Stimulated activated CD4-positive, alpha-beta T cell treated with anti-CD3 and anti-CD28 coated beads, Interleukin-15, amount 100 ng/mL, for 1 hour (primary cell): Measurements from ENCODE around the gene NME4.
"Not testable (repeated sequence)": the region's sequence is repeated elsewhere in the genome, so short reads cannot be mapped to it uniquely, and the experiment has no call there.

ENCODE experiments used
- DNase-seq, 2 donors: peaks; one replicate each; pipeline ENCODE4 v3.0.0-alpha.2; 2020; ENCODE audit warnings: low read depth in 1 of 2, low spot score in 1 of 2

Gene NME4

GRCh38 chr16:397135-397661, at the start of gene NME4:
Gene NME4 (plus strand): TSS chr16:397199. CDS start chr16:397223, 24 bp downstream.
- DNase-seq = no peak

- no peak for DNase-seq
Observed at GRCh38 chr16:347203-347602, 49.8 kb upstream of the NME4 start.

- DNase-seq = not testable (repeated sequence)
Observed at GRCh38 chr16:348495-348894, 48.5 kb upstream of the NME4 start.

- DNase-seq = no peak
Observed at GRCh38 chr16:349211-349610, 47.8 kb upstream of the NME4 start.

GRCh38 chr16:350203-350602, 46.8 kb upstream of the NME4 start:
- DNase-seq = no peak

GRCh38 chr16:351804-352520, 45.0 kb upstream of the NME4 start:
- peak in 1 of 2 donors; percentile 22 for DNase-seq

- peak; percentile 100 for DNase-seq
Observed at GRCh38 chr16:352547-353403, 44.2 kb upstream of the NME4 start, which contains the start of gene AXIN1. Gene AXIN1 (minus strand): TSS chr16:352723. CDS start chr16:347025, 5,698 bp downstream.

- no peak for DNase-seq
Observed at GRCh38 chr16:353404-354290, 43.4 kb upstream of the NME4 start.

GRCh38 chr16:354291-354881, 42.6 kb upstream of the NME4 start:
- no peak for DNase-seq

- no peak for DNase-seq
Observed at GRCh38 chr16:354971-355461, 42.0 kb upstream of the NME4 start.

GRCh38 chr16:356741-357140, 40.3 kb upstream of the NME4 start:
- DNase-seq = no peak

GRCh38 chr16:359067-359763, 37.8 kb upstream of the NME4 start:
- no peak for DNase-seq

- no peak for DNase-seq
Observed at GRCh38 chr16:359871-360697, 36.9 kb upstream of the NME4 start.

- no peak for DNase-seq
Observed at GRCh38 chr16:360698-361336, 36.2 kb upstream of the NME4 start.

GRCh38 chr16:361341-361871, 35.6 kb upstream of the NME4 start:
- no peak for DNase-seq

GRCh38 chr16:361872-362701, 34.9 kb upstream of the NME4 start:
- DNase-seq = peak; percentile 47 to 58

- not testable (repeated sequence) for DNase-seq
Observed at GRCh38 chr16:362702-362999, 34.3 kb upstream of the NME4 start.
